Endothelial cell of umbilical vein (primary cell): ENCODE data around the gene DAND5. TPM values are rescaled to one million over a fixed set of nuclear protein-coding genes. Genes with fewer than 3 reads are reported as not detected.

Experiments
- BruUV-seq: library from RNA; stranded (reverse); fragments of 400-500 nt; replicated peaks from 2 replicates; lab custom pipeline; 2021; lab: Mats Ljungman, UMichigan
- CTCF ChIA-PET: fragments of 300-600, 350-600 bp; sonication (Branson Sonifier 250); formaldehyde crosslinking; loops from one replicate; lab custom pipeline; 2021; ENCODE audit warnings: antibody characterized with exemption, inconsistent platforms; lab: Charles Lee
- POLR2A ChIA-PET: fragments of 300-600, 350-600 bp; sonication (Branson Sonifier 250); formaldehyde crosslinking; loops from one replicate; lab custom pipeline; 2021; ENCODE audit warnings: antibody characterized with exemption, inconsistent platforms; lab: Charles Lee
- DNase-seq: peaks from one replicate; pipeline ENCODE4 v3.0.0-alpha.2; 2011; ENCODE audit warnings: low read depth, low spot score
- FAIRE-seq: peaks from 2 replicates; lab custom pipeline; 2011; peaks lifted over from hg19 to GRCh38; lab: Jason Lieb, UNC
- H2AFZ ChIP-seq: 2 replicates; pipeline ENCODE4 v1.6.0; 2012; ENCODE audit warnings: low read depth, low read length, control low read depth, inconsistent platforms
- H3K27ac ChIP-seq: 2 replicates; pipeline ENCODE4 v1.5.1; 2011; ENCODE audit warnings: low read depth, mild to moderate bottlenecking, control low read depth, low read length, moderate library complexity; ENCODE audit not compliant: insufficient read depth
- H3K27me3 ChIP-seq, 2 experiments: 2 replicates each; pipeline versions ENCODE4 v1.6.0 to v1.6.1; 2011; ENCODE audit warnings: low read length in 2 of 2, mixed read lengths in 1 of 2; ENCODE audit not compliant: control insufficient read depth in 2 of 2, insufficient read depth in 2 of 2
- H3K36me3 ChIP-seq, 2 experiments: 2 replicates in 1 of 2; 3 replicates in 1 of 2; pipeline ENCODE4 v1.5.1; 2011; ENCODE audit warnings: low read length in 2 of 2, mild to moderate bottlenecking in 1 of 2, moderate library complexity in 1 of 2; ENCODE audit not compliant: control insufficient read depth in 2 of 2, insufficient read depth in 2 of 2; ENCODE audit errors: extremely low read depth in 1 of 2
- H3K4me1 ChIP-seq: 3 replicates; pipeline ENCODE4 v1.5.1; 2011; ENCODE audit warnings: mild to moderate bottlenecking, low read length; ENCODE audit not compliant: control insufficient read depth, insufficient read depth; ENCODE audit errors: extremely low read depth
- H3K4me2 ChIP-seq: 2 replicates; pipeline ENCODE4 v1.6.1; 2011; ENCODE audit warnings: low read length, control low read depth, mixed read lengths; ENCODE audit not compliant: insufficient read depth
- H3K4me3 ChIP-seq, 3 experiments: fragments of 200-600 bp in 1 of 3; sonication (generic), shearing (Covaris generic) in 1 of 3; replicated peaks in 1 of 3; 2 replicates each; pipeline ENCODE4 v1.5.1; 2011 to 2016; ENCODE audit warnings: control low read depth in 3 of 3, low read length in 3 of 3, mild to moderate bottlenecking in 2 of 3, inconsistent platforms in 1 of 3, low read depth in 1 of 3, moderate library complexity in 1 of 3; ENCODE audit not compliant: insufficient read depth in 1 of 3
- H3K79me2 ChIP-seq: 2 replicates; pipeline ENCODE4 v1.6.0; 2012; ENCODE audit warnings: low read length, inconsistent platforms; ENCODE audit not compliant: control insufficient read depth, insufficient read depth
- H3K9ac ChIP-seq: replicated peaks from 2 replicates; pipeline ENCODE3; 2011; ENCODE audit warnings: low read length, control low read depth; ENCODE audit not compliant: insufficient read depth; ENCODE audit errors: extremely low read depth
- H3K9me1 ChIP-seq: replicated peaks from 3 replicates; pipeline ENCODE4 v1.6.0; 2011; ENCODE audit warnings: mild to moderate bottlenecking, low read length; ENCODE audit not compliant: control insufficient read depth, insufficient read depth; ENCODE audit errors: extremely low read depth
- H3K9me3 ChIP-seq: replicated peaks from 2 replicates; pipeline ENCODE4 v1.5.1; 2012; ENCODE audit warnings: low read length, inconsistent platforms; ENCODE audit not compliant: control insufficient read depth, insufficient read depth
- H4K20me1 ChIP-seq: replicated peaks from 2 replicates; pipeline ENCODE3; 2011; ENCODE audit warnings: mild to moderate bottlenecking, low read length; ENCODE audit not compliant: control insufficient read depth, insufficient read depth; ENCODE audit errors: extremely low read depth
- FOS ChIP-seq: IDR thresholded peaks from 2 replicates; pipeline ENCODE4 v1.6.1; 2011; ENCODE audit warnings: mild to moderate bottlenecking, low read length, moderate library complexity, borderline replicate concordance; ENCODE audit not compliant: insufficient read depth
- GATA2 ChIP-seq: IDR thresholded peaks from 2 replicates; pipeline ENCODE4 v1.7.0; 2011; ENCODE audit warnings: low read depth, mild to moderate bottlenecking, moderate library complexity, mixed read lengths, low read length; ENCODE audit not compliant: insufficient read length, insufficient read depth
- JUN ChIP-seq: IDR thresholded peaks from 2 replicates; pipeline ENCODE4 v1.6.1; 2011; ENCODE audit warnings: borderline replicate concordance, low read depth; ENCODE audit not compliant: insufficient read length, insufficient read depth
- MAX ChIP-seq: IDR thresholded peaks from 2 replicates; pipeline ENCODE4 v1.6.1; 2011; ENCODE audit not compliant: insufficient read depth, insufficient read length
- MYC ChIP-seq: IDR thresholded peaks from one replicate; pipeline ENCODE4 v1.6.1; 2011; ENCODE audit warnings: mild to moderate bottlenecking, low read depth, low read length
- POLR2A ChIP-seq: IDR thresholded peaks from 2 replicates; pipeline ENCODE4 v1.6.1; 2012; ENCODE audit warnings: low read depth, mild to moderate bottlenecking, control low read depth, low read length
- POLR2AphosphoS5 ChIP-seq: IDR thresholded peaks from 2 replicates; pipeline ENCODE4 v1.6.1; 2012; ENCODE audit warnings: low read depth, mild to moderate bottlenecking, control low read depth, low read length, moderate library complexity; ENCODE audit not compliant: insufficient read depth
- dilution Hi-C: fragments of 300-500 bp; cut with MboI; formaldehyde crosslinking; loops from one replicate; pipeline ENCODE4 v1.15.0; 2019; ENCODE audit warnings: low sequenced_read_pairs; ENCODE audit not compliant: extremely low pct_ligation_motif_present
- intact Hi-C: fragments of 100-400 bp; cut with micrococcal nuclease; formaldehyde crosslinking; loops from one replicate; pipeline ENCODE4 v1.10.0; 2022
- polyA plus RNA-seq, 4 experiments: library from polyadenylated mRNA; depleted of rRNA in 3 of 4; stranded (reverse) in 3 of 4; unstranded in 1 of 4; fragments of >200 nt; gene quantifications; 2 replicates each; pipeline versions ENCODE4 v1.2.1 to v1.2.3, GENCODE V29; 2011 to 2012; ENCODE audit warnings: missing spikeins in 1 of 4
- total RNA-seq: library from RNA; stranded (reverse); gene quantifications from 2 replicates; pipeline ENCODE4 v1.2.3, GENCODE V29; 2021

Gene DAND5
- total and polyA plus RNA-seq, 2 donors (not counting 3 experiments of a cell fraction or from before 2014, with no cell fraction given), result 0.06 to 0.20 TPM

- H3K79me2 ChIP-seq, result peaks cover 54% of the 10 kb centered on the region
- CTCF ChIA-PET, result interaction anchor here (0.9 to 1.9 kb wide), 4 partner anchors 13 to 141 kb away, joined by 3 to 17 read pairs (median 5); no protein-coding TSS in a partner anchor
These were observed 16.8 kb upstream of the DAND5 start for GRCh38 chr19:12952488-12953137.

GRCh38 chr19:12953138-12953798 lies 16.1 kb upstream of the DAND5 start:
- H3K36me3 ChIP-seq, result peaks cover 16 to 30% of the 10 kb centered on the region in 2 experiments
- H3K4me2 ChIP-seq, result peak overlapping the region; percentile 49

More at GRCh38 chr19:12952488-12953137, 16.8 kb upstream of the DAND5 start:
- Histone ChIP-seq H3K9me3 (no peaks in the 10 kb centered on the region), H3K4me1 (peaks cover 38% of the 10 kb centered on the region), H3K27ac (peak overlapping the region; percentile 97), H3K9me1 (no peaks in the 10 kb centered on the region), H2AFZ (no peak overlapping the region), H3K4me3 (no peak overlapping the region), H3K27me3 (no peaks in the 10 kb centered on the region), H3K9ac (peak overlapping the region; percentile 71), H3K4me2 (peak overlapping the region; percentile 49), H3K36me3 (peaks cover 18 to 36% of the 10 kb centered on the region in 2 experiments), H4K20me1 (no peaks in the 10 kb centered on the region)
- dilution Hi-C loops (no loop called here), intact Hi-C loops (loop anchor here (1.0 kb wide), 1 partner anchor 7 kb away; the partner anchor contains the start of gene RAD23A)
- DNase-seq, result peak; percentile 86
- POLR2A ChIA-PET, result interaction anchor here (0.6 kb wide), 1 partner anchor 11 kb away, joined by 4 read pairs; no protein-coding TSS in a partner anchor
- BruUV-seq, result no TSS peak
- peak; percentile 90 for FAIRE-seq
- TF ChIP-seq MYC (no peak), JUN (peak; percentile 43), MAX (no peak), GATA2 (no peak), FOS (peak; percentile 63)

More at GRCh38 chr19:12953138-12953798, 16.1 kb upstream of the DAND5 start:
- no peak for DNase-seq
- POLR2A ChIA-PET, result interaction anchor here (0.6 kb wide), 1 partner anchor 10 kb away, joined by 4 read pairs; no protein-coding TSS in a partner anchor
- H3K9me1 ChIP-seq, result no peaks in the 10 kb centered on the region
- intact Hi-C loops, result loop anchor here (1.0 kb wide), 1 partner anchor 8 kb away; the partner anchor contains the start of gene RAD23A
- no peaks in the 10 kb centered on the region for H3K27me3 ChIP-seq
- H3K9ac ChIP-seq, result peak overlapping the region; percentile 71
- no peaks in the 10 kb centered on the region for H3K9me3 ChIP-seq
- CTCF ChIA-PET, result interaction anchor here (0.9 to 1.9 kb wide), 4 partner anchors 12 to 141 kb away, joined by 3 to 17 read pairs (median 5); no protein-coding TSS in a partner anchor
- H3K4me3 ChIP-seq, result no peak overlapping the region
- TF ChIP-seq POLR2AphosphoS5 (peak; percentile 58), POLR2A (no peak)
- peaks cover 38% of the 10 kb centered on the region for H3K4me1 ChIP-seq
- H3K79me2 ChIP-seq, result peaks cover 49% of the 10 kb centered on the region
- peak overlapping the region; percentile 97 for H3K27ac ChIP-seq
- dilution Hi-C loops, result no loop called here
- no peak for FAIRE-seq
- no peak overlapping the region for H2AFZ ChIP-seq
- TSS peak; percentile 42 for BruUV-seq
- H4K20me1 ChIP-seq, result no peaks in the 10 kb centered on the region
